Kidney (tissue), 14 donors: ENCODE data around the gene SLC4A2. TPM values are rescaled to one million over a fixed set of nuclear protein-coding genes. Genes with fewer than 3 reads are reported as not detected.

Experiments
- DNase-seq, 5 donors: peaks; one replicate each; pipeline ENCODE4 v3.0.0-alpha.2; 2013 to 2020
- FAIRE-seq: peaks from 2 replicates; lab custom pipeline; 2012; peaks lifted over from hg19 to GRCh38; lab: Jason Lieb, UNC
- H3K27ac ChIP-seq, 2 donors: one replicate each; pipeline ENCODE4 v1.7.0; 2013; ENCODE audit warnings: low read depth in 2 of 2, low read length in 2 of 2, inconsistent platforms in 1 of 2
- H3K27me3 ChIP-seq: one replicate; pipeline ENCODE4 v1.7.1; 2013; ENCODE audit warnings: low read length, inconsistent platforms; ENCODE audit not compliant: control insufficient read depth, insufficient read depth
- H3K36me3 ChIP-seq, 3 donors: one replicate each; pipeline versions ENCODE4 v1.7.0 to v1.7.1; 2013; ENCODE audit warnings: low read length in 3 of 3, control low read depth in 1 of 3, inconsistent platforms in 1 of 3; ENCODE audit not compliant: insufficient read depth in 3 of 3, control insufficient read depth in 2 of 3
- H3K4me1 ChIP-seq, 3 donors: one replicate each; pipeline versions ENCODE4 v1.7.0 to v1.7.1; 2013; ENCODE audit warnings: low read length in 3 of 3, inconsistent platforms in 1 of 3, low read depth in 1 of 3; ENCODE audit not compliant: control insufficient read depth in 2 of 3, insufficient read depth in 2 of 3
- H3K4me3 ChIP-seq, 3 donors: one replicate each; pipeline versions ENCODE4 v1.7.0 to v1.8.1; 2013; ENCODE audit warnings: low read length in 3 of 3, control low read depth in 1 of 3, inconsistent platforms in 1 of 3
- H3K9ac ChIP-seq, 3 donors: one replicate each; pipeline versions ENCODE4 v1.7.0 to v1.7.1; 2013; ENCODE audit warnings: low read length in 3 of 3, control low read depth in 1 of 3, inconsistent platforms in 1 of 3
- H3K9me3 ChIP-seq, 3 donors: one replicate each; pipeline versions ENCODE4 v1.7.0 to v1.7.1; 2013; ENCODE audit warnings: low read length in 3 of 3, control low read depth in 1 of 3, inconsistent platforms in 1 of 3; ENCODE audit not compliant: control insufficient read depth in 2 of 3, insufficient read depth in 1 of 3
- CTCF ChIP-seq: IDR thresholded peaks from 3 replicates; pipeline ENCODE4 v1.5.1; 2012; ENCODE audit warnings: mild to moderate bottlenecking, moderate library complexity, borderline replicate concordance; ENCODE audit not compliant: insufficient read depth; ENCODE audit errors: extremely low read depth
- intact Hi-C: fragments of 100-400 bp; cut with DNase I; formaldehyde crosslinking; loops from one replicate; pipeline ENCODE4 v1.11.1; 2022
- polyA plus RNA-seq: library from polyadenylated mRNA; stranded (reverse); fragments of 350-450 nt; fragmentation: Illumina TruSeq; extraction: RNeasy Lipid Tissue Mini Kit (QIAGEN cat#74804); gene quantifications from one replicate; pipeline ENCODE4 v1.2.3, GENCODE V29; 2014; ENCODE audit warnings: low read depth, low replicate concordance; ENCODE audit not compliant: insufficient read depth
- total RNA-seq: library from RNA; stranded (reverse); fragmentation: NEBNext Ultra II Directional; extraction: Animal tissue kit (Norgen Biotek cat#: 25700); gene quantifications from one replicate; pipeline ENCODE4 v1.2.1, GENCODE V29; 2021
- donor health status: control.
- donor health status: control.
- donor health status: control.
- donor health status: control.
- donor health status: control.
- donor health status: DM: yes; HTN: yes; CAD: no.
- donor health status: Normal renal cell carcinoma (clear cell type).

The SLC4A2 gene
- total and polyA plus RNA-seq, 2 donors from 2014 or later = 104 to 150 TPM

GRCh38 chr7:151085329-151085690, 25.9 kb downstream of the SLC4A2 start:
- TF ChIP-seq CTCF = no peak
- H3K9ac ChIP-seq = peak overlapping the region in 2 of 3 donors; percentile 8 to 61
- H3K27me3 ChIP-seq = no peaks in the 10 kb centered on the region
- intact Hi-C loops = no loop called here
- DNase-seq = no peak
- no peaks in the 10 kb centered on the region for H3K36me3 ChIP-seq
- peak overlapping the region in 1 of 3 donors; percentile 64 for H3K4me3 ChIP-seq
- no peak for FAIRE-seq
- peaks cover 0 to 45% (median 16%) of the 10 kb centered on the region in 3 donors for H3K4me1 ChIP-seq
- H3K27ac ChIP-seq = peak overlapping the region in 1 of 2 donors; percentile 86
- no peaks in the 10 kb centered on the region for H3K9me3 ChIP-seq

- Histone ChIP-seq H3K27me3 (no peaks in the 10 kb centered on the region), H3K9me3 (no peaks in the 10 kb centered on the region), H3K27ac (peak within 1 kb of the TSS; percentile 88 to 89), H3K4me3 (peak within 1 kb of the TSS; percentile 56 to 79 (median 73)), H3K4me1 (peaks cover 0 to 45% (median 17%) of the 10 kb centered on the region in 3 donors), H3K36me3 (no peaks in the 10 kb centered on the region), H3K9ac (peak within 1 kb of the TSS in 2 of 3 donors; percentile 80 to 88)
- no peak for TF ChIP-seq CTCF
- DNase-seq (peak; percentile 87 to 96 (median 93)), FAIRE-seq (no peak)
- intact Hi-C loops = no loop called here
Measured at GRCh38 chr7:151085691-151086620, 26.6 kb downstream of the SLC4A2 start, which contains the start of gene AGAP3. AGAP3 (plus strand) TSS chr7:151086475; CDS start chr7:151086742, 267 bp downstream.

DNA sequence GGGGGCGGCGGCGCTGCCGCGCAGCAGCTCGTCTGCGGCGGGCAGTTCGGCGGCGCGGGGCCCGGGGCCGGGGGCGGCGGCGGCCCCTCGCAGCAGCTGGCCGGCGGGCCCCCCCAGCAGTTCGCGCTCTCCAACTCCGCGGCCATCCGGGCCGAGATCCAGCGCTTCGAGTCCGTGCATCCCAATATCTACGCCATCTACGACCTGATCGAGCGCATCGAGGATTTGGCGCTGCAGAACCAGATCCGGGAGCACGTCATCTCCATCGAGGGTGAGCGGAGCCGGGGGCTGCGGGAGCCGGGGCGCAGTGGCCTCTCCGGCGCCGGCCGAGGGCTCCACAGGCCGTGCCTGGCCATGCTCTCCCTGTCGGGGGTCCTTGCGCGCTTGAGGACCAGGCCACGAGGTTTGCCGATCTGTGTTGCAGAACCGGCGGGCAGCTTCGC, 27.4 kb downstream of the SLC4A2 start:
- H3K27me3 ChIP-seq = no peaks in the 10 kb centered on the region
- H3K4me3 ChIP-seq = peak overlapping the region; percentile 56 to 79 (median 73)
- peak overlapping the region; percentile 81 to 88 for H3K27ac ChIP-seq
- H3K9ac ChIP-seq = peak overlapping the region in 2 of 3 donors; percentile 80 to 88
- peak in 4 of 5 donors; percentile 49 to 85 (median 68) for DNase-seq
- no peaks in the 10 kb centered on the region for H3K9me3 ChIP-seq
- intact Hi-C loops = no loop called here
- H3K36me3 ChIP-seq = no peaks in the 10 kb centered on the region
- FAIRE-seq = no peak
- peaks cover 0 to 38% (median 20%) of the 10 kb centered on the region in 3 donors for H3K4me1 ChIP-seq
- no peak for TF ChIP-seq CTCF
